SU-DHL-6 (cell line): ENCODE data around the gene BCL2.

Source experiments
- EZH2phosphoT487 ChIP-seq: fragments of 200-600 bp; sonication (generic), shearing (Covaris generic); conservative IDR thresholded peaks from 2 replicates; pipeline ENCODE4 v1.6.1; 2018; ENCODE audit warnings: mild to moderate bottlenecking, antibody characterized with exemption, low read length, moderate library complexity, mixed read lengths
- TF ChIP-seq, protein P1 (sequence below): fragments of 200-600 bp; sonication (generic); IDR thresholded peaks from one replicate; pipeline ENCODE4 v1.5.1; 2017; ENCODE audit warnings: antibody characterized with exemption, mild to moderate bottlenecking, low read length, moderate library complexity; ENCODE audit not compliant: insufficient read depth, poor library complexity, severe bottlenecking

DNA sequence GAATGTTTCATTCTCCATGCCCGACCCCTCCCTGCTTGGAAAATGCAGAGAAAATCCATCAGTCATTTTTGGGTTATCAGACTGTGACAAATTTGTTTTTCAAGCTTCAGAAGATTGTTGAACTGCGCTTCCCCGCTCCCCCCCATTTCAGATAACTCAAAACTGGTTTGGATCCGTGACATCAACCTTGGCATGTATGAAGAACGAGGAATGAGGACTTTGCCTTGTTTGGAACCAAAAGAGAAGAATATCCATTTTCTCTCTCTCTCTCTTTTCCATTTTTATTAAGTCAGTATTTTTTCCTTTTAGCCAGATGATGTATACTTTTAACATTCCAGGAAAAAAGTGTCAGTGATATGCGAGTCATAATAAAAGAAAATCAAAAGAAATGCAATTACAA, 171.6 kb downstream of the BCL2 start:
- TF ChIP-seq, protein P1, sequence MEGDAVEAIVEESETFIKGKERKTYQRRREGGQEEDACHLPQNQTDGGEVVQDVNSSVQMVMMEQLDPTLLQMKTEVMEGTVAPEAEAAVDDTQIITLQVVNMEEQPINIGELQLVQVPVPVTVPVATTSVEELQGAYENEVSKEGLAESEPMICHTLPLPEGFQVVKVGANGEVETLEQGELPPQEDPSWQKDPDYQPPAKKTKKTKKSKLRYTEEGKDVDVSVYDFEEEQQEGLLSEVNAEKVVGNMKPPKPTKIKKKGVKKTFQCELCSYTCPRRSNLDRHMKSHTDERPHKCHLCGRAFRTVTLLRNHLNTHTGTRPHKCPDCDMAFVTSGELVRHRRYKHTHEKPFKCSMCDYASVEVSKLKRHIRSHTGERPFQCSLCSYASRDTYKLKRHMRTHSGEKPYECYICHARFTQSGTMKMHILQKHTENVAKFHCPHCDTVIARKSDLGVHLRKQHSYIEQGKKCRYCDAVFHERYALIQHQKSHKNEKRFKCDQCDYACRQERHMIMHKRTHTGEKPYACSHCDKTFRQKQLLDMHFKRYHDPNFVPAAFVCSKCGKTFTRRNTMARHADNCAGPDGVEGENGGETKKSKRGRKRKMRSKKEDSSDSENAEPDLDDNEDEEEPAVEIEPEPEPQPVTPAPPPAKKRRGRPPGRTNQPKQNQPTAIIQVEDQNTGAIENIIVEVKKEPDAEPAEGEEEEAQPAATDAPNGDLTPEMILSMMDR = no peak
- no peak for TF ChIP-seq EZH2phosphoT487
